H1 (cell line): ENCODE data around the gene ZDHHC3. TPM values are rescaled to one million over a fixed set of nuclear protein-coding genes. Genes with fewer than 3 reads are reported as not detected.

Experiments used
- CTCF ChIA-PET: fragments of 300-600 bp; sonication (Branson Sonifier 250); formaldehyde crosslinking; loops from one replicate; lab custom pipeline; 2021; ENCODE audit not compliant: partially characterized antibody; lab: Charles Lee
- POLR2A ChIA-PET: fragments of 300-600 bp; sonication (Branson Sonifier 250); formaldehyde crosslinking; loops from one replicate; lab custom pipeline; 2021; ENCODE audit warnings: inconsistent platforms; ENCODE audit not compliant: partially characterized antibody; lab: Charles Lee
- DNase-seq, 2 experiments: peaks; one replicate each; pipeline versions ENCODE4 v3.0.0 to v3.0.0-alpha.2; 2010 to 2022; ENCODE audit warnings: low spot score in 2 of 2, low read depth in 1 of 2, mixed read lengths in 1 of 2
- FAIRE-seq: peaks from 2 replicates; lab custom pipeline; 2011; peaks lifted over from hg19 to GRCh38; lab: Jason Lieb, UNC
- H2AFZ ChIP-seq: 2 replicates; pipeline ENCODE4 v1.8.1; 2012; ENCODE audit warnings: low read length, inconsistent platforms
- H2AK5ac ChIP-seq: 2 replicates; pipeline ENCODE4 v1.6.1; 2013; ENCODE audit warnings: low read depth, low read length
- H2BK120ac ChIP-seq: replicated peaks from 2 replicates; pipeline ENCODE3; 2013; ENCODE audit warnings: low read depth, low read length, inconsistent platforms
- H2BK12ac ChIP-seq: 2 replicates; pipeline ENCODE4 v1.6.1; 2013; ENCODE audit warnings: low read depth, low read length
- H2BK15ac ChIP-seq: 2 replicates; pipeline ENCODE4 v1.6.1; 2013; ENCODE audit warnings: low read length
- H2BK20ac ChIP-seq: 2 replicates; pipeline ENCODE4 v1.6.1; 2013; ENCODE audit warnings: low read length
- H2BK5ac ChIP-seq: 2 replicates; pipeline ENCODE4 v1.6.1; 2013; ENCODE audit warnings: low read depth, low read length
- H3K14ac ChIP-seq: 2 replicates; pipeline ENCODE4 v1.6.1; 2013; ENCODE audit warnings: inconsistent platforms; ENCODE audit not compliant: insufficient read length
- H3K18ac ChIP-seq: 2 replicates; pipeline ENCODE4 v1.6.1; 2013; ENCODE audit warnings: low read length; ENCODE audit errors: extremely low read depth
- H3K23ac ChIP-seq: 2 replicates; pipeline ENCODE4 v1.6.1; 2013; ENCODE audit warnings: inconsistent platforms; ENCODE audit not compliant: insufficient read length
- H3K23me2 ChIP-seq: 2 replicates; pipeline ENCODE4 v1.6.1; 2013; ENCODE audit warnings: low read depth, low read length
- H3K27ac ChIP-seq: 2 replicates; pipeline ENCODE4 v1.6.1; 2011; ENCODE audit warnings: low read depth, low read length, inconsistent platforms
- H3K27me3 ChIP-seq, 4 experiments: replicated peaks in 1 of 4; 1 replicate in 1 of 4; 2 replicates in 3 of 4; pipeline versions ENCODE4 v1.6.1 to v1.8.1; 2011 to 2013; ENCODE audit warnings: low read length in 3 of 4, mild to moderate bottlenecking in 3 of 4, inconsistent platforms in 2 of 4, mixed read lengths in 2 of 4, moderate library complexity in 1 of 4; ENCODE audit not compliant: control insufficient read depth in 3 of 4, insufficient read depth in 3 of 4; ENCODE audit errors: extremely low read depth in 1 of 4
- H3K36me3 ChIP-seq, 4 experiments: 2 replicates each; pipeline versions ENCODE4 v1.6.1 to v1.8.1; 2011 to 2013; ENCODE audit warnings: mild to moderate bottlenecking in 4 of 4, low read length in 3 of 4, moderate library complexity in 2 of 4, control low read depth in 1 of 4, inconsistent platforms in 1 of 4; ENCODE audit not compliant: insufficient read depth in 4 of 4, control insufficient read depth in 2 of 4
- H3K4ac ChIP-seq: replicated peaks from 2 replicates; pipeline ENCODE3; 2013; ENCODE audit warnings: low read length, low read depth, mixed read lengths, inconsistent platforms; ENCODE audit not compliant: insufficient read length
- H3K4me1 ChIP-seq, 4 experiments: replicated peaks in 1 of 4; 1 replicate in 1 of 4; 2 replicates in 3 of 4; pipeline versions ENCODE4 v1.6.1 to v1.8.1; 2011 to 2013; ENCODE audit warnings: low read length in 3 of 4, inconsistent platforms in 2 of 4, mixed read lengths in 1 of 4; ENCODE audit not compliant: insufficient read depth in 4 of 4, control insufficient read depth in 3 of 4
- H3K4me2 ChIP-seq, 2 experiments: 2 replicates each; pipeline versions ENCODE4 v1.6.1 to v1.8.1; 2011 to 2013; ENCODE audit warnings: low read depth in 2 of 2, low read length in 2 of 2, control low read depth in 1 of 2, inconsistent platforms in 1 of 2, mild to moderate bottlenecking in 1 of 2; ENCODE audit not compliant: insufficient read depth in 1 of 2
- H3K4me3 ChIP-seq, 4 experiments: fragments of 200-600, 300-600 bp in 1 of 4; sonication (generic), shearing (Covaris generic), sonication (Bioruptor Twin) in 1 of 4; 2 replicates each; pipeline versions ENCODE4 v1.5.1 to v1.8.1; 2011 to 2016; ENCODE audit warnings: low read length in 4 of 4, low read depth in 3 of 4, control low read depth in 2 of 4, inconsistent platforms in 2 of 4, mild to moderate bottlenecking in 2 of 4, mixed read lengths in 1 of 4, moderate library complexity in 1 of 4; ENCODE audit not compliant: insufficient read depth in 2 of 4; ENCODE audit errors: extremely low read depth in 1 of 4
- H3K56ac ChIP-seq: replicated peaks from 2 replicates; pipeline ENCODE3; 2013; ENCODE audit warnings: low read depth, mild to moderate bottlenecking, mixed read lengths, low read length, inconsistent platforms; ENCODE audit not compliant: insufficient read length
- H3K79me1 ChIP-seq: 2 replicates; pipeline ENCODE4 v1.6.1; 2013; ENCODE audit warnings: low read depth, low read length, control low read depth
- H3K79me2 ChIP-seq, 2 experiments: 2 replicates each; pipeline versions ENCODE4 v1.6.1 to v1.8.1; 2012 to 2013; ENCODE audit warnings: low read length in 2 of 2, mild to moderate bottlenecking in 2 of 2, inconsistent platforms in 1 of 2; ENCODE audit not compliant: insufficient read depth in 2 of 2, control insufficient read depth in 1 of 2
- H3K9ac ChIP-seq, 4 experiments: replicated peaks in 1 of 4; 1 replicate in 1 of 4; 2 replicates in 3 of 4; pipeline versions ENCODE4 v1.6.1 to v1.8.1; 2011 to 2013; ENCODE audit warnings: low read depth in 3 of 4, low read length in 3 of 4, control low read depth in 2 of 4, mild to moderate bottlenecking in 2 of 4, moderate library complexity in 2 of 4, inconsistent platforms in 1 of 4; ENCODE audit errors: extremely low read depth in 1 of 4
- H3K9me3 ChIP-seq, 2 experiments: 2 replicates each; pipeline versions ENCODE4 v1.6.1 to v1.8.1; 2012 to 2013; ENCODE audit warnings: mild to moderate bottlenecking in 2 of 2, moderate library complexity in 2 of 2, control low read depth in 1 of 2, inconsistent platforms in 1 of 2, low read depth in 1 of 2, low read length in 1 of 2, mixed read lengths in 1 of 2; ENCODE audit not compliant: insufficient read depth in 2 of 2
- H4K20me1 ChIP-seq, 2 experiments: replicated peaks in 1 of 2; 2 replicates each; pipeline versions ENCODE3 to v1.8.1; 2011 to 2013; ENCODE audit warnings: inconsistent platforms in 2 of 2, low read length in 2 of 2, mild to moderate bottlenecking in 1 of 2; ENCODE audit not compliant: insufficient read depth in 2 of 2, control insufficient read depth in 1 of 2
- H4K5ac ChIP-seq: 2 replicates; pipeline ENCODE4 v1.6.1; 2013; ENCODE audit warnings: low read length, low read depth, mixed read lengths, inconsistent platforms; ENCODE audit not compliant: insufficient read length
- H4K8ac ChIP-seq: 2 replicates; pipeline ENCODE4 v1.8.0; 2013; ENCODE audit warnings: mild to moderate bottlenecking, moderate library complexity, low read length, inconsistent platforms; ENCODE audit not compliant: insufficient read depth; ENCODE audit errors: extremely low read depth
- H4K91ac ChIP-seq: replicated peaks from 2 replicates; pipeline ENCODE3; 2013; ENCODE audit warnings: low read length, mixed read lengths, inconsistent platforms; ENCODE audit not compliant: insufficient read length
- FOSL1 ChIP-seq: IDR thresholded peaks from 2 replicates; pipeline ENCODE4 v1.6.1; 2011; ENCODE audit warnings: mild to moderate bottlenecking, low read depth, low read length, moderate library complexity; ENCODE audit not compliant: insufficient read depth
- JUND ChIP-seq: IDR thresholded peaks from 2 replicates; pipeline ENCODE4 v1.6.1; 2011; ENCODE audit warnings: mild to moderate bottlenecking, improper control_type of control experiment, low read length
- MAFK ChIP-seq: IDR thresholded peaks from 2 replicates; pipeline ENCODE4 v1.6.1; 2012; ENCODE audit warnings: low read depth, mild to moderate bottlenecking, improper control_type of control experiment, low read length
- MAX ChIP-seq: IDR thresholded peaks from 2 replicates; pipeline ENCODE4 v1.6.1; 2012; ENCODE audit warnings: inconsistent platforms
- POLR2AphosphoS5 ChIP-seq: IDR thresholded peaks from 2 replicates; pipeline ENCODE4 v1.6.1; 2011; ENCODE audit warnings: low read depth, low read length
- RXRA ChIP-seq: IDR thresholded peaks from 2 replicates; pipeline ENCODE4 v1.6.1; 2011; ENCODE audit warnings: low read depth, mild to moderate bottlenecking, low read length, moderate library complexity; ENCODE audit not compliant: insufficient read depth
- TEAD4 ChIP-seq: IDR thresholded peaks from 2 replicates; pipeline ENCODE4 v1.6.1; 2012; ENCODE audit warnings: low read depth, low read length, inconsistent platforms, mixed read lengths
- WGBS, 2 experiments: shearing (Covaris generic) in 1 of 2; methylation state at CpG; one replicate each; pipeline versions ENCODE4 v1.1.6 to v1.1.7; 2013 to 2015; ENCODE audit warnings: low lambda C conversion rate in 2 of 2, mixed read lengths in 2 of 2, inconsistent platforms in 1 of 2, low coverage in 1 of 2, missing lambda C conversion rate in 1 of 2; ENCODE audit not compliant: insufficient replicate concordance in 2 of 2, insufficient coverage in 1 of 2, insufficient read length in 1 of 2; ENCODE audit errors: extremely low coverage in 1 of 2, missing lambda C conversion rate in 1 of 2; 5-methylcytosine and 5-hydroxymethylcytosine counted together
- polyA plus RNA-seq, 7 experiments: library from polyadenylated mRNA; depleted of rRNA in 3 of 7; stranded (reverse) in 5 of 7; unstranded in 2 of 7; fragments of >200 nt in 5 of 7; fragments of 200-250 nt in 2 of 7; gene quantifications; 1 replicate in 5 of 7; 2 replicates in 1 of 7; 4 replicates in 1 of 7; pipeline versions ENCODE4 v1.2.1 to v1.2.3, GENCODE V29; 2011 to 2013; ENCODE audit warnings: missing spikeins in 2 of 7, mixed read lengths in 2 of 7
- total RNA-seq: library from RNA; stranded (reverse); fragmentation: NEBNext Ultra II Directional; extraction: Animal tissue kit (Norgen Biotek cat#: 25700); gene quantifications from 2 replicates; pipeline ENCODE4 v1.2.1, GENCODE V29; 2021

ZDHHC3 gene
- total and polyA plus RNA-seq, 2 of the 8 experiments (the other 6 are each of a cell fraction or from before 2014, with no cell fraction given), result 77.4 to 88.7 TPM

GRCh38 chr3:44988073-44988472 lies 12.1 kb upstream of the ZDHHC3 start:
- POLR2A ChIA-PET, result interaction anchor here (0.6 to 6.6 kb wide), 4 partner anchors 12 to 392 kb away, joined by 3 to 48 read pairs (median 4); partner anchors contain the start of genes EXOSC7 and ZDHHC3
- H4K91ac ChIP-seq, result no peak overlapping the region
- H3K9ac ChIP-seq, result no peak overlapping the region
- peaks cover 2 to 11% of the 10 kb centered on the region in 2 experiments; a peak in 1 of 4 replicates for H3K9me3 ChIP-seq
- no peaks in the 10 kb centered on the region for H3K23me2 ChIP-seq
- no peak overlapping the region for H2BK15ac ChIP-seq
- DNase-seq (no peak), FAIRE-seq (no peak)
- H3K56ac ChIP-seq, result peak overlapping the region; percentile 62
- H3K79me2 ChIP-seq, result peaks cover 11 to 70% of the 10 kb centered on the region in 2 experiments
- H3K14ac ChIP-seq, result no peak overlapping the region
- peaks cover 0 to 4% (median 2%) of the 10 kb centered on the region in 4 experiments; a peak in 4 of 7 replicates for H3K4me1 ChIP-seq
- H2BK20ac ChIP-seq, result no peak overlapping the region
- no peak overlapping the region for H2BK12ac ChIP-seq
- peaks cover 5 to 40% (median 24%) of the 10 kb centered on the region in 4 experiments; a peak in 6 of 8 replicates for H3K36me3 ChIP-seq
- no peak overlapping the region for H2AK5ac ChIP-seq
- no peak overlapping the region for H3K4me2 ChIP-seq
- no peak overlapping the region for H3K27ac ChIP-seq
- H3K4ac ChIP-seq, result no peak overlapping the region
- H3K18ac ChIP-seq, result no peak overlapping the region
- H3K4me3 ChIP-seq, result no peak overlapping the region
- no peak overlapping the region for H2AFZ ChIP-seq
- WGBS, 2 experiments, result 100% methylated on average over 2 of the region's 2 CpGs; no CpG with 5 or more reads in 1 of the 2 experiments
- no peak overlapping the region for H3K23ac ChIP-seq
- no peak overlapping the region for H2BK120ac ChIP-seq
- H2BK5ac ChIP-seq, result no peak overlapping the region
- H4K5ac ChIP-seq, result no peak overlapping the region
- peaks cover 2 to 10% of the 10 kb centered on the region in 2 experiments for H4K20me1 ChIP-seq
- no peak overlapping the region for H4K8ac ChIP-seq
- CTCF ChIA-PET, result interaction anchor here (1.0 to 3.0 kb wide), 5 partner anchors 10 to 29 kb away, joined by 3 to 29 read pairs (median 6); partner anchors contain the start of genes EXOSC7 and ZDHHC3
- peaks cover 3% of the 10 kb centered on the region; the same call in 1 of the 2 replicates for H3K79me1 ChIP-seq
- no peaks in the 10 kb centered on the region for H3K27me3 ChIP-seq
- TF ChIP-seq JUND, result no peak
- no peak for TF ChIP-seq TEAD4
- no peak for TF ChIP-seq MAFK
- no peak for TF ChIP-seq RXRA
- no peak for TF ChIP-seq POLR2AphosphoS5
- TF ChIP-seq MAX, result no peak
- TF ChIP-seq FOSL1, result no peak
